ENCODE data around the gene SACS. TPM values are rescaled to one million over a fixed set of nuclear protein-coding genes. Genes with fewer than 3 reads are reported as not detected.
A peak's percentile ranks its signal among the peaks of the same experiment; 100 is the strongest.

SACS gene
- total RNA-seq, 1 donor from 2014 or later = 91.2 TPM

GRCh38 chr13:23367907-23368306 is 65.6 kb downstream of the SACS start:
- DNase-seq (ENCODE audit: low read depth) = no peak

GRCh38 chr13:23365652-23366051 is 67.8 kb downstream of the SACS start:
- no peak for DNase-seq (ENCODE audit: low read depth)

- no peak for DNase-seq (ENCODE audit: low read depth)
Observed at GRCh38 chr13:23359882-23360281, 73.6 kb downstream of the SACS start.

- DNase-seq (ENCODE audit: low read depth) = no peak
Observed at GRCh38 chr13:23357349-23357748, 76.2 kb downstream of the SACS start.

- no peak for DNase-seq (ENCODE audit: low read depth)
Observed at GRCh38 chr13:23356368-23356767, 77.1 kb downstream of the SACS start.

GRCh38 chr13:23354520-23354919 is 79.0 kb downstream of the SACS start:
- no peak for DNase-seq (ENCODE audit: low read depth)

GRCh38 chr13:23352161-23352560 is 81.3 kb downstream of the SACS start:
- DNase-seq (ENCODE audit: low read depth) = no peak

- peak; percentile 92 for DNase-seq (ENCODE audit: low read depth)
Observed at GRCh38 chr13:23350009-23350408, 83.5 kb downstream of the SACS start.

- DNase-seq (ENCODE audit: low read depth) = no peak
Observed at GRCh38 chr13:23349161-23349897, 84.2 kb downstream of the SACS start.

GRCh38 chr13:23348262-23349127 is 85.0 kb downstream of the SACS start:
- peak; percentile 30 for DNase-seq (ENCODE audit: low read depth)

- DNase-seq (ENCODE audit: low read depth) = no peak
Observed at GRCh38 chr13:23347601-23348000, 85.9 kb downstream of the SACS start.

- no peak for DNase-seq (ENCODE audit: low read depth)
Observed at GRCh38 chr13:23344931-23345595, 88.4 kb downstream of the SACS start.

- DNase-seq (ENCODE audit: low read depth) = no peak
Observed at GRCh38 chr13:23339225-23339624, 94.3 kb downstream of the SACS start.

GRCh38 chr13:23330356-23330755 is 103.1 kb downstream of the SACS start:
- no peak for DNase-seq (ENCODE audit: low read depth)

- DNase-seq (ENCODE audit: low read depth) = no peak
Observed at GRCh38 chr13:23325191-23325590, 108.3 kb downstream of the SACS start.

- no peak for DNase-seq (ENCODE audit: low read depth)
Observed at GRCh38 chr13:23323946-23324709, 109.4 kb downstream of the SACS start.

GRCh38 chr13:23322353-23323336 is 110.9 kb downstream of the SACS start:
- DNase-seq (ENCODE audit: low read depth) = no peak

GRCh38 chr13:23321535-23322241 is 111.8 kb downstream of the SACS start:
- DNase-seq (ENCODE audit: low read depth) = peak; percentile 89

- DNase-seq (ENCODE audit: low read depth) = no peak
Observed at GRCh38 chr13:23320926-23321534, 112.5 kb downstream of the SACS start.

GRCh38 chr13:23319883-23320224 is 113.6 kb downstream of the SACS start:
- DNase-seq (ENCODE audit: low read depth) = no peak
